ENCODE results near the gene ECI2. TPM values are rescaled to one million over a fixed set of nuclear protein-coding genes. Genes with fewer than 3 reads are reported as not detected.

The ECI2 gene
- total and polyA plus RNA-seq, 2 of the 13 experiments (the other 11 are each of a cell fraction or from before 2014, with no cell fraction given) = 78.5 to 228 TPM

GRCh38 chr6:4102687-4103244 is 32.6 kb downstream of the ECI2 start (continued):
- TF ChIP-seq, protein P1, sequence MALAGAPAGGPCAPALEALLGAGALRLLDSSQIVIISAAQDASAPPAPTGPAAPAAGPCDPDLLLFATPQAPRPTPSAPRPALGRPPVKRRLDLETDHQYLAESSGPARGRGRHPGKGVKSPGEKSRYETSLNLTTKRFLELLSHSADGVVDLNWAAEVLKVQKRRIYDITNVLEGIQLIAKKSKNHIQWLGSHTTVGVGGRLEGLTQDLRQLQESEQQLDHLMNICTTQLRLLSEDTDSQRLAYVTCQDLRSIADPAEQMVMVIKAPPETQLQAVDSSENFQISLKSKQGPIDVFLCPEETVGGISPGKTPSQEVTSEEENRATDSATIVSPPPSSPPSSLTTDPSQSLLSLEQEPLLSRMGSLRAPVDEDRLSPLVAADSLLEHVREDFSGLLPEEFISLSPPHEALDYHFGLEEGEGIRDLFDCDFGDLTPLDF (CRISPR knock-in tag; IDR thresholded peaks at IDR 0.05) = no peak
- TF ChIP-seq MLLT10 (CRISPR knock-in tag; IDR thresholded peaks at IDR 0.05) = no peak
- peak; percentile 60; the same call in 1 of the 2 replicates for TF ChIP-seq ZNF607 (CRISPR knock-in tag; IDR thresholded peaks at IDR 0.05; ENCODE audit: borderline replicate concordance)
- no peak; the same call in 1 of the 2 replicates for TF ChIP-seq SALL2 (CRISPR knock-in tag; IDR thresholded peaks at IDR 0.05)
- no peak for TF ChIP-seq ADNP (CRISPR knock-in tag; IDR thresholded peaks at IDR 0.05)
- peak; percentile 63; the same call in 1 of the 2 replicates for TF ChIP-seq ZSCAN25 (CRISPR knock-in tag; IDR thresholded peaks at IDR 0.05)
- TF ChIP-seq HIC2 (CRISPR knock-in tag; IDR thresholded peaks at IDR 0.05; ENCODE audit: low read depth) = peak; percentile 77
- TF ChIP-seq NR3C1 (CRISPR knock-in tag; IDR thresholded peaks at IDR 0.05) = no peak
- no peak for TF ChIP-seq GTF2F1 (IDR thresholded peaks at IDR 0.05; ENCODE audit: low read length)
- TF ChIP-seq CCAR2 (optimal IDR thresholded peaks at IDR 0.05; ENCODE audit: low read depth, low read length) = no peak
- TF ChIP-seq NBN (conservative IDR thresholded peaks at IDR 0.05) = no peak
- peak; percentile 96; the same call in 1 of the 2 replicates for TF ChIP-seq ZBTB7B (CRISPR knock-in tag; IDR thresholded peaks at IDR 0.05)
- TF ChIP-seq ARHGAP35 (CRISPR knock-in tag; IDR thresholded peaks at IDR 0.05; ENCODE audit: borderline replicate concordance) = peak; percentile 72; the same call in 1 of the 2 replicates
- TF ChIP-seq ZIK1 (CRISPR knock-in tag; IDR thresholded peaks at IDR 0.05; ENCODE audit: borderline replicate concordance, low read depth) = 0 out of 2 replicates have a peak, but pooled peaks have one; percentile 78
- TF ChIP-seq, protein P2, sequence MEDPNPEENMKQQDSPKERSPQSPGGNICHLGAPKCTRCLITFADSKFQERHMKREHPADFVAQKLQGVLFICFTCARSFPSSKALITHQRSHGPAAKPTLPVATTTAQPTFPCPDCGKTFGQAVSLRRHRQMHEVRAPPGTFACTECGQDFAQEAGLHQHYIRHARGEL (CRISPR knock-in tag; IDR thresholded peaks at IDR 0.05) = no peak
- no peak for TF ChIP-seq NPAS2 (CRISPR knock-in tag; IDR thresholded peaks at IDR 0.05; ENCODE audit: borderline replicate concordance)
- no peak for TF ChIP-seq MAF1 (CRISPR knock-in tag; IDR thresholded peaks at IDR 0.05; ENCODE audit: borderline replicate concordance)
- TF ChIP-seq RARA (CRISPR knock-in tag; IDR thresholded peaks at IDR 0.05) = peak; percentile 99
- no peak for TF ChIP-seq TFDP1 (CRISPR knock-in tag; IDR thresholded peaks at IDR 0.05; ENCODE audit: borderline replicate concordance)
- peak; percentile 58; the same call in 1 of the 2 replicates for TF ChIP-seq KDM1A (CRISPR knock-in tag; IDR thresholded peaks at IDR 0.05)
- peak; percentile 61; the same call in 1 of the 2 replicates for TF ChIP-seq SNAPC5 (CRISPR knock-in tag; IDR thresholded peaks at IDR 0.05; ENCODE audit: borderline replicate concordance)
- TF ChIP-seq, protein P3, sequence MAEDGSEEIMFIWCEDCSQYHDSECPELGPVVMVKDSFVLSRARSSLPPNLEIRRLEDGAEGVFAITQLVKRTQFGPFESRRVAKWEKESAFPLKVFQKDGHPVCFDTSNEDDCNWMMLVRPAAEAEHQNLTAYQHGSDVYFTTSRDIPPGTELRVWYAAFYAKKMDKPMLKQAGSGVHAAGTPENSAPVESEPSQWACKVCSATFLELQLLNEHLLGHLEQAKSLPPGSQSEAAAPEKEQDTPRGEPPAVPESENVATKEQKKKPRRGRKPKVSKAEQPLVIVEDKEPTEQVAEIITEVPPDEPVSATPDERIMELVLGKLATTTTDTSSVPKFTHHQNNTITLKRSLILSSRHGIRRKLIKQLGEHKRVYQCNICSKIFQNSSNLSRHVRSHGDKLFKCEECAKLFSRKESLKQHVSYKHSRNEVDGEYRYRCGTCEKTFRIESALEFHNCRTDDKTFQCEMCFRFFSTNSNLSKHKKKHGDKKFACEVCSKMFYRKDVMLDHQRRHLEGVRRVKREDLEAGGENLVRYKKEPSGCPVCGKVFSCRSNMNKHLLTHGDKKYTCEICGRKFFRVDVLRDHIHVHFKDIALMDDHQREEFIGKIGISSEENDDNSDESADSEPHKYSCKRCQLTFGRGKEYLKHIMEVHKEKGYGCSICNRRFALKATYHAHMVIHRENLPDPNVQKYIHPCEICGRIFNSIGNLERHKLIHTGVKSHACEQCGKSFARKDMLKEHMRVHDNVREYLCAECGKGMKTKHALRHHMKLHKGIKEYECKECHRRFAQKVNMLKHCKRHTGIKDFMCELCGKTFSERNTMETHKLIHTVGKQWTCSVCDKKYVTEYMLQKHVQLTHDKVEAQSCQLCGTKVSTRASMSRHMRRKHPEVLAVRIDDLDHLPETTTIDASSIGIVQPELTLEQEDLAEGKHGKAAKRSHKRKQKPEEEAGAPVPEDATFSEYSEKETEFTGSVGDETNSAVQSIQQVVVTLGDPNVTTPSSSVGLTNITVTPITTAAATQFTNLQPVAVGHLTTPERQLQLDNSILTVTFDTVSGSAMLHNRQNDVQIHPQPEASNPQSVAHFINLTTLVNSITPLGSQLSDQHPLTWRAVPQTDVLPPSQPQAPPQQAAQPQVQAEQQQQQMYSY (CRISPR knock-in tag; IDR thresholded peaks at IDR 0.05) = peak; percentile 75; the same call in 1 of the 2 replicates

Measured in HepG2 (cell line).